HG02623 (cell line): Measurements from ENCODE around the gene P2RX2.

Experiments used
- ATAC-seq: cut with Tn5 transposase; IDR thresholded peaks from one replicate; pipeline ENCODE4 v1.9.1; 2021; ENCODE audit warnings: moderate library complexity; ENCODE audit not compliant: unreplicated experiment

Gene P2RX2

GRCh38 chr12:132660052-132660451 is 41.5 kb downstream of the P2RX2 start:
- no peak for ATAC-seq

- no peak for ATAC-seq
Observed at GRCh38 chr12:132660996-132661395, 42.4 kb downstream of the P2RX2 start.

DNA sequence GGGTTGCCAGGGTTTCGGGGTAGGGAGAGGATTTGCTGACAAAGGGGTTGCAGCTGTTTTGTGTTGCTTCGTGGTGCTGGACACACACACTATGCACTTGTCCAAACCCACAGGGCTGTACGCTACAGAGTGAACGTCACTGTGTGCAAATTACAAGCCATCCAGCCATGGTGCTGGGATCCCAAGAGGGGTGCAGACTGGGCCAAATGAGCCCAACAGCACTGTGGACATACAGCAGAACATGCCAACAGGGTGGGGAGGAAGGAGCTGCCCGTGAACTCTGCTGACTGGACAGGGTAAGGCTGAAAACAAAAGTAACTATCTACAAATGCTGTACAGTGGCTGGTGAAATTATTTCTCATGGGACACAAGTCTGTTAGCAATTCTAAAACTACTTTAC is 43.4 kb downstream of the P2RX2 start:
- ATAC-seq = no peak

GRCh38 chr12:132662901-132663755 is 44.6 kb downstream of the P2RX2 start:
- ATAC-seq = no peak

- ATAC-seq = no peak
Observed at GRCh38 chr12:132664206-132665148, 45.9 kb downstream of the P2RX2 start.

- no peak for ATAC-seq
Observed at GRCh38 chr12:132665149-132665491, 46.5 kb downstream of the P2RX2 start.

GRCh38 chr12:132665794-132666193 is 47.2 kb downstream of the P2RX2 start:
- no peak for ATAC-seq

- ATAC-seq = no peak
Observed at GRCh38 chr12:132668191-132669088, 49.9 kb downstream of the P2RX2 start.

DNA sequence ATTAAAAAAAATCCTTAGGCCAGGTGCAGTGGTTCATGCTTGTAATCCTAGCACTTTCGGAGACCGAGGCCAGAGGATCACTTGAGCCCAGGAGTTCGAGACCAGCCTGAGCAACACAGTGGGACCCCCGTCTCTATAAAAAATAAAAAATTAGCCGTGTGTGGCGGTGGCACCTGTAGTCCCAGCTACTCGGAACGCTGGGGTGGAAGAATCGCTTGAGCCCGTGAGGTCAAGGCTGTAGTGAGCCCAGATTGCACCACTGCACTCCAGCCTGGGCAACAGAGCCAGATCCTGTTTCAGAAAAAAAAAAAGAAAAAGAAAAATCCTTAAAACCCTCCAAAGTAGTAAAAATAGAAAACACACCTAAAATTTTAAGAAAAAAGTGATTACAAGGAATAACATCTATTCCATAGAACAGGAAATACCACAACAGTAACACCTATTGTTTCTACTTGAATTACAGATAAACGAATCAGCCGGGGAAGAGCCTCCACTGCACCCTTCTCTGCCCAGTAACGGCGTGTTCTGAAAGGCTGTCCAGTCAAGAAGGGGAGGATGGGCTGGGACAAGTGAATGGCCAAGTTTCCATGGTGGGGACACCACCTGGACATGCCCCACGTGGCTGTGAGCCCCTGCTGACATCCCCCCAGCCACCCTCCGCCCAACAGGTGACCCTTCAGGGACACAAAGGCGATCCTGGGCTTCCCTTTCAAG is 50.7 kb downstream of the P2RX2 start:
- no peak for ATAC-seq
